ENCODE results near the gene NNAT. TPM values are rescaled to one million over a fixed set of nuclear protein-coding genes. Genes with fewer than 3 reads are reported as not detected.

NNAT gene
- total RNA-seq, 1 donor from 2014 or later = not detected

- Mint-ChIP-seq H3K4me3 (no peak overlapping the region), H3K36me3 (no peaks in the 10 kb centered on the region), H3K9me3 (peaks cover 3% of the 10 kb centered on the region)
These were observed 49.4 kb downstream of the NNAT start for GRCh38 chr20:37570419-37570818.

GRCh38 chr20:37571033-37571432, 50.0 kb downstream of the NNAT start:
- H3K4me2 ChIP-seq = no peak overlapping the region
- H3K79me2 ChIP-seq (ENCODE audit: low read depth) = no peaks in the 10 kb centered on the region
- no peak overlapping the region for H2AFZ ChIP-seq (replicated peaks)
- no peak overlapping the region for H3K27ac Mint-ChIP-seq
- DNase-seq (ENCODE audit: low spot score) = no peak
- H3K4me1 ChIP-seq = peaks cover 20% of the 10 kb centered on the region
- H3K9ac ChIP-seq = no peak overlapping the region
- no peaks in the 10 kb centered on the region for H3K36me3 ChIP-seq
- no peak overlapping the region for H3K4me3 Mint-ChIP-seq
- no peaks in the 10 kb centered on the region for H3K36me3 Mint-ChIP-seq
- no peaks in the 10 kb centered on the region for H3K27me3 ChIP-seq
- H4K20me1 ChIP-seq (ENCODE audit: low read depth) = no peaks in the 10 kb centered on the region
- H3K9me3 Mint-ChIP-seq = peaks cover 3% of the 10 kb centered on the region
- TF ChIP-seq EZH2phosphoT487 (IDR thresholded peaks at IDR 0.05) (no peak), EZH2 (IDR thresholded peaks at IDR 0.05) (no peak), CTCF (IDR thresholded peaks at IDR 0.05) (no peak)
- no peaks in the 10 kb centered on the region for H3K9me3 ChIP-seq (ENCODE audit: low read depth)
- no peaks in the 10 kb centered on the region for H3F3A ChIP-seq (ENCODE audit: low read depth)
- H3K27ac ChIP-seq = no peak overlapping the region
- no peak overlapping the region for H3K4me3 ChIP-seq
- H3K4me1 Mint-ChIP-seq = peaks cover 24% of the 10 kb centered on the region
- H3K27me3 Mint-ChIP-seq (ENCODE audit: insufficient read depth, low read depth) = peaks cover 15% of the 10 kb centered on the region

More at GRCh38 chr20:37570419-37570818, 49.4 kb downstream of the NNAT start:
- peaks cover 28% of the 10 kb centered on the region for H3K4me1 Mint-ChIP-seq
- Histone ChIP-seq H3K27ac (no peak overlapping the region), H4K20me1 (ENCODE audit: low read depth) (no peaks in the 10 kb centered on the region), H3K4me3 (no peak overlapping the region), H3F3A (ENCODE audit: low read depth) (peaks cover 4% of the 10 kb centered on the region), H3K27me3 (no peaks in the 10 kb centered on the region), H2AFZ (replicated peaks) (no peak overlapping the region), H3K79me2 (ENCODE audit: low read depth) (no peaks in the 10 kb centered on the region), H3K36me3 (no peaks in the 10 kb centered on the region), H3K4me1 (peaks cover 26% of the 10 kb centered on the region), H3K9ac (no peak overlapping the region), H3K9me3 (ENCODE audit: low read depth) (no peaks in the 10 kb centered on the region), H3K4me2 (no peak overlapping the region)
- no peak for DNase-seq (ENCODE audit: low spot score)
- peaks cover 18% of the 10 kb centered on the region for H3K27me3 Mint-ChIP-seq (ENCODE audit: insufficient read depth, low read depth)
- TF ChIP-seq CTCF (IDR thresholded peaks at IDR 0.05) = no peak
- TF ChIP-seq EZH2phosphoT487 (IDR thresholded peaks at IDR 0.05) = no peak
- no peak for TF ChIP-seq EZH2 (IDR thresholded peaks at IDR 0.05)
- no peak overlapping the region for H3K27ac Mint-ChIP-seq

Other genes with a start within 250 kb of the NNAT start
- gene MANBAL, start 231.6 kb upstream of the NNAT start, total RNA-seq (ENCODE audit: low replicate concordance) = 32.7 and 44.8 TPM in 2 replicates
- 15.4 and 47.4 TPM in 2 replicates for gene SRC, start 175.1 kb upstream of the NNAT start, total RNA-seq (ENCODE audit: low replicate concordance)
- gene BLCAP, start 6.6 kb downstream of the NNAT start, total RNA-seq (ENCODE audit: low replicate concordance) = 46.4 and 74.3 TPM in 2 replicates
- 44.7 and 54.5 TPM in 2 replicates for gene CTNNBL1, start 172.8 kb downstream of the NNAT start, total RNA-seq (ENCODE audit: low replicate concordance)